ENCODE results near the gene PSMD3.

DNA sequence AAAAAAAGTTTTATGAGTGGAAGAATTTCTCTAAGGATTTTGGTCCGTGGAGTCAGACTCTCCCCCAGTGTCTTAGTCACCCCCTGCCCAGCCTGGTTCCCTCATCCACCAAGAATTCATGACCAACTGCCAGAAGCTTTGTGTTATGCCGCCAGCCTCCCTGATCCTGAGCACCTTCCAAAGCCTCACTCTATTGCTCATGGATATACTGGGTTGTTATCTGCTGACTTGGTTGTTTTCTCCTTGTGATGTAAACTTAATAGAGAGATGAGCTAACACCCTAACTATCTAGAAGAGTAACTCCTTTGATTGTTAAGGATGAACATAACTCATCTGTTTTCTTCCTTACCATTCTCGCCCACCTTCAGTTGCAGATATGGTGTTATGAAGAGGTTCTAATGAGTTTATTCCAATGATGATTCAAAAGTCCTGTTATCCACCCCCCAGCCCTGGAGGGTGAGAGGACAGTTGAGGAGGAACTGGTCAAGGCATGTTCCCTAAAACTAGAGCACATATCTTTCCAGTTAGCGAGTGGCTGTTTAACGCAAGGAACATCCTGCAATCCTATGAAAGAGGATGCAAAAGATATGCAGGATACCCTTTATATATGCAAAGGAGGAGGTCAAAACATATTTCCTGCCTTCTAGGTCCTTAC is 1.5 kb upstream of the PSMD3 start:
- TF ChIP-seq CTCF (IDR thresholded peaks at IDR 0.05) (no peak), POLR2A (IDR thresholded peaks at IDR 0.05) (no peak)
